Ishikawa (cell line): ENCODE data around the gene MMP10.

Experiments used
- CEBPB ChIP-seq: IDR thresholded peaks from 2 replicates; pipeline ENCODE4 v1.6.1; 2012
- CREB1 ChIP-seq: IDR thresholded peaks from 2 replicates; pipeline ENCODE4 v1.6.1; 2012; ENCODE audit warnings: low read depth
- EGR1 ChIP-seq: IDR thresholded peaks from 2 replicates; pipeline ENCODE4 v1.6.1; 2012
- EP300 ChIP-seq: IDR thresholded peaks from 2 replicates; pipeline ENCODE4 v1.6.1; 2012; ENCODE audit warnings: borderline replicate concordance
- FOXM1 ChIP-seq: IDR thresholded peaks from 2 replicates; pipeline ENCODE4 v1.6.1; 2012; ENCODE audit warnings: low read depth, borderline replicate concordance
- NFIC ChIP-seq: IDR thresholded peaks from 2 replicates; pipeline ENCODE4 v1.6.1; 2012
- RAD21 ChIP-seq: IDR thresholded peaks from 2 replicates; pipeline ENCODE4 v1.6.1; 2012; ENCODE audit warnings: low read depth
- TAF1 ChIP-seq: IDR thresholded peaks from 2 replicates; pipeline ENCODE4 v1.6.1; 2012; ENCODE audit warnings: low read depth, mild to moderate bottlenecking
- TCF12 ChIP-seq: IDR thresholded peaks from 2 replicates; pipeline ENCODE4 v1.6.1; 2012; ENCODE audit warnings: low read depth
- TEAD4 ChIP-seq: IDR thresholded peaks from 2 replicates; pipeline ENCODE4 v1.6.1; 2012
- YY1 ChIP-seq: IDR thresholded peaks from 2 replicates; pipeline ENCODE4 v1.6.1; 2012; ENCODE audit warnings: low read depth
- ZBTB7A ChIP-seq: IDR thresholded peaks from 2 replicates; pipeline ENCODE4 v1.6.1; 2012; ENCODE audit warnings: low read depth
- TF ChIP-seq, protein P1 (sequence below): IDR thresholded peaks from 2 replicates; pipeline ENCODE4 v1.6.1; 2012
- TF ChIP-seq, protein P2 (sequence below): IDR thresholded peaks from 2 replicates; pipeline ENCODE4 v1.6.1; 2012
- TF ChIP-seq, protein P3 (sequence below): IDR thresholded peaks from 2 replicates; pipeline ENCODE4 v1.6.1; 2012; ENCODE audit warnings: low read depth, mild to moderate bottlenecking

Gene MMP10

DNA sequence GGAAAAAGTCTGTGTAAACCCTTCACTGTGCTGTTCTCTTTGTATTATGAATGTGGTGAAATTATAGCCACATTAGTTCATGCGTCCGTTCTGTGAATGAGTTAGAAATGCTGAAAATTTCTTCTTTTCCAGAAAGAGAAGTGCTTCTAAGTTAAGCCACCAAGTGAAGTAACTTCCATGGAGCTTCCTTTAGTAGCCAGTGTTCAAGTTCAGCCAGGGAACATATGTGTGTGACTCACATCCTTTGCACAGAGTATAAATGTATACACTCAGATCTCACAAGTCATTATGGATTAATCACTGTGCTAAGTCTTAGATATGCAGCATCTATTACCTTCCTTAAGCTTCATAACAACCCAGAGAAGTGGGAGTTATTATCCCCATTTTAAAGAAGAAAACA, 52.5 kb downstream of the MMP10 start:
- no peak for TF ChIP-seq TCF12
- no peak for TF ChIP-seq CEBPB
- TF ChIP-seq ZBTB7A: no peak
- no peak for TF ChIP-seq EGR1
- no peak for TF ChIP-seq EP300
- no peak for TF ChIP-seq YY1
- TF ChIP-seq CREB1: no peak
- TF ChIP-seq RAD21: no peak
- TF ChIP-seq FOXM1: no peak
- TF ChIP-seq, protein P1, sequence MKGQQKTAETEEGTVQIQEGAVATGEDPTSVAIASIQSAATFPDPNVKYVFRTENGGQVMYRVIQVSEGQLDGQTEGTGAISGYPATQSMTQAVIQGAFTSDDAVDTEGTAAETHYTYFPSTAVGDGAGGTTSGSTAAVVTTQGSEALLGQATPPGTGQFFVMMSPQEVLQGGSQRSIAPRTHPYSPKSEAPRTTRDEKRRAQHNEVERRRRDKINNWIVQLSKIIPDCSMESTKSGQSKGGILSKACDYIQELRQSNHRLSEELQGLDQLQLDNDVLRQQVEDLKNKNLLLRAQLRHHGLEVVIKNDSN: no peak
- TF ChIP-seq TAF1: no peak
- TF ChIP-seq NFIC: no peak
- no peak for TF ChIP-seq TEAD4

DNA sequence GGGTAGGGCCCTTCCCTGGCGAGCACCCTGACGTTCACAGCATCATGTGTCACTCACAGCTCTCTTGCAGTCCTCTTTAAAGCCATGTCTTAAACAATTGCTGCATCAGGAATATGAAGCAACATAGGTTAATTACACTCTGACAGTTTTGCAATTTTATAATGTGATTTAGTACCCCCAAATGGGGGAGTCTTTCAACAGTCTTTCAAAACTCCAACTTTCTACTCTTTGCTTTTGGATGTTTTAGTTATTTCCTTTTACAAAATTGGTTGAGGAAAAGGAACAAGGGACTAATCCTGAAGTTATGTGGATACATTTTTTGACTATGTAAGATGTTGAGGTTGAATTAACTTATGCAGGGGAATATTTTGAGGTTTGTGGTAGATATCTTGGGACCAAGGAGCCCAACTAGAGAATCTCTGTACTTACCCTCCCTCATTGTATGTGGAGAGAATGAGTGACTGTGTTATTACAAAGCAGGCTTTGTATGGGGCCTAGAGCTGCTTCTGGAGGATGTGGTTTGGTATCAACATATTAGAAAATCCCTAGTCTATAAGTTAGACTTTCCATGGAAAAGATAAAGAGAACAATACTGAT, 55.4 kb downstream of the MMP10 start, which contains the start of gene MMP8:
TSS of gene MMP8 (minus strand) at position 51 of the 597 bp plus-strand sequence. CDS start 99 bp downstream, outside the sequence.
- TF ChIP-seq CREB1 (no peak), TEAD4 (no peak), RAD21 (no peak), ZBTB7A (no peak), YY1 (no peak), NFIC (no peak), CEBPB (no peak), TCF12 (no peak), EP300 (no peak)
- TF ChIP-seq, protein P2, sequence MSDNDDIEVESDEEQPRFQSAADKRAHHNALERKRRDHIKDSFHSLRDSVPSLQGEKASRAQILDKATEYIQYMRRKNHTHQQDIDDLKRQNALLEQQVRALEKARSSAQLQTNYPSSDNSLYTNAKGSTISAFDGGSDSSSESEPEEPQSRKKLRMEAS: no peak
- TF ChIP-seq, protein P1: no peak

DNA sequence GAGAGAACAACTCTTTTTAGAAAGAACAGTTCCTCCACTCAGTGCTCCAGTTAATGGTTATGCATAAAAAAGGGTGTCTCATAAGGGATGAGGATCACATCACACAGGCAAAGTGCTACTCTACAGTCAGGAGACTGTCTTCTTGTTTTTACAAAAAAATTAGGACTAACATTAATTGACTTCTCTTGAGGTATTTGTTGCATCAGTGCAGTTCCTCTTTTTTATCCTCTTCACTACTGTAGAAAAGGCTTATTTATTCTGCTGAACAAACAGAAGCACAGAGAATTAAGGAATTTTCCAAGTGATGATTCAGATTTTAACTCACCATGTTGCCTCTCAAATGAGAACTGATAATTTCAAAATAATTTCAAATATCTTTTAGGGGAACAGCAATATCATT, 57.6 kb downstream of the MMP10 start:
- TF ChIP-seq NFIC (no peak), RAD21 (no peak), ZBTB7A (no peak), EP300 (no peak), CREB1 (no peak), TAF1 (no peak), EGR1 (no peak), YY1 (no peak), CEBPB (no peak), TCF12 (no peak), FOXM1 (no peak), TEAD4 (no peak)
- TF ChIP-seq, protein P1: no peak
- TF ChIP-seq, protein P2: no peak
- TF ChIP-seq, protein P3, sequence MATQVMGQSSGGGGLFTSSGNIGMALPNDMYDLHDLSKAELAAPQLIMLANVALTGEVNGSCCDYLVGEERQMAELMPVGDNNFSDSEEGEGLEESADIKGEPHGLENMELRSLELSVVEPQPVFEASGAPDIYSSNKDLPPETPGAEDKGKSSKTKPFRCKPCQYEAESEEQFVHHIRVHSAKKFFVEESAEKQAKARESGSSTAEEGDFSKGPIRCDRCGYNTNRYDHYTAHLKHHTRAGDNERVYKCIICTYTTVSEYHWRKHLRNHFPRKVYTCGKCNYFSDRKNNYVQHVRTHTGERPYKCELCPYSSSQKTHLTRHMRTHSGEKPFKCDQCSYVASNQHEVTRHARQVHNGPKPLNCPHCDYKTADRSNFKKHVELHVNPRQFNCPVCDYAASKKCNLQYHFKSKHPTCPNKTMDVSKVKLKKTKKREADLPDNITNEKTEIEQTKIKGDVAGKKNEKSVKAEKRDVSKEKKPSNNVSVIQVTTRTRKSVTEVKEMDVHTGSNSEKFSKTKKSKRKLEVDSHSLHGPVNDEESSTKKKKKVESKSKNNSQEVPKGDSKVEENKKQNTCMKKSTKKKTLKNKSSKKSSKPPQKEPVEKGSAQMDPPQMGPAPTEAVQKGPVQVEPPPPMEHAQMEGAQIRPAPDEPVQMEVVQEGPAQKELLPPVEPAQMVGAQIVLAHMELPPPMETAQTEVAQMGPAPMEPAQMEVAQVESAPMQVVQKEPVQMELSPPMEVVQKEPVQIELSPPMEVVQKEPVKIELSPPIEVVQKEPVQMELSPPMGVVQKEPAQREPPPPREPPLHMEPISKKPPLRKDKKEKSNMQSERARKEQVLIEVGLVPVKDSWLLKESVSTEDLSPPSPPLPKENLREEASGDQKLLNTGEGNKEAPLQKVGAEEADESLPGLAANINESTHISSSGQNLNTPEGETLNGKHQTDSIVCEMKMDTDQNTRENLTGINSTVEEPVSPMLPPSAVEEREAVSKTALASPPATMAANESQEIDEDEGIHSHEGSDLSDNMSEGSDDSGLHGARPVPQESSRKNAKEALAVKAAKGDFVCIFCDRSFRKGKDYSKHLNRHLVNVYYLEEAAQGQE: no peak
